SH-SY5Y (cell line): ENCODE measurements around the gene SEC23IP.

Source experiments
- GATA2 ChIP-seq: IDR thresholded peaks from 2 replicates; pipeline ENCODE4 v1.6.1; 2011; ENCODE audit warnings: mild to moderate bottlenecking, low read depth, low read length
- GATA3 ChIP-seq: IDR thresholded peaks from 2 replicates; pipeline ENCODE4 v1.6.1; 2011; ENCODE audit warnings: low read depth, mild to moderate bottlenecking, low read length, moderate library complexity

Gene SEC23IP

DNA sequence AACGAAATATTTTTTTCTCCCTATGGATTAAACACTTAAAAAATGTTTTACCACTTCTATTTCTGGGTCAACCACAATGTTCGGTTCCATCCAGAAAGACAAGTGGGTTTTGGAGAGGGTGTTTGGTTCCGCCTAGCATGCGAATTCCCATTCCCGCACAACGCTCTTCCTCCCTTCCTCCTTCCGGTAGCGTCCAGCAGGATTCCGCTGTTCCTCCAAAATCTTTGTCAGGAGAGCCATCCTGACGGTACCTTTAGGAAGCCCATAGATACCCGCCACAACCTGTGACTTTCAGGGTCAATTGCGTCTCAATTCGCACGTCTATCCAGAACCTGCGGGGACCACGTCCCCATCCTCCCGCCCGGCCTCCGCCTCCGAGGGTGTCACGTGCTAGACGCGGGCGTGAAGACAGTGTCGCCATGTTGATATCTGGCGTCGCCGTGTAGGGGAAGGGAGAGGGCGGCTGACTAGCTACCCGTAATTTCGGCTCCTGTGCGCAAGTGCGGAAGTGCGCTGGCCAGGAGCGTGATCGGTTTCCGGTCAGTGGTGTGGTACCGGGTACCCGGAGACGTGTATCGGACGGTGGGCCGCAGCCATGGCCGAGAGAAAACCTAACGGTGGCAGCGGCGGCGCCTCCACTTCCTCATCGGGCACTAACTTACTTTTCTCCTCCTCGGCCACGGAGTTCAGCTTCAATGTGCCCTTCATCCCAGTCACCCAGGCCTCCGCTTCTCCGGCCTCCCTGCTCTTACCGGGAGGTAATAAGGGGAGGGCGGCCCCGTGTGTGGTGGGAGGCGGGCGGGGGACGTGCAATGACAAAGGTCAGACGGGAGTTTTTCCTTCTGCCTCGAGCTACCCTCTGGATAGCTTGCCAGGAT, at the start of gene SEC23IP:
Gene SEC23IP (plus strand): TSS at position 543 of the 878 bp plus-strand sequence. CDS start 53 bp downstream, at position 596.
- TF ChIP-seq GATA3 (no peak), GATA2 (no peak)

DNA sequence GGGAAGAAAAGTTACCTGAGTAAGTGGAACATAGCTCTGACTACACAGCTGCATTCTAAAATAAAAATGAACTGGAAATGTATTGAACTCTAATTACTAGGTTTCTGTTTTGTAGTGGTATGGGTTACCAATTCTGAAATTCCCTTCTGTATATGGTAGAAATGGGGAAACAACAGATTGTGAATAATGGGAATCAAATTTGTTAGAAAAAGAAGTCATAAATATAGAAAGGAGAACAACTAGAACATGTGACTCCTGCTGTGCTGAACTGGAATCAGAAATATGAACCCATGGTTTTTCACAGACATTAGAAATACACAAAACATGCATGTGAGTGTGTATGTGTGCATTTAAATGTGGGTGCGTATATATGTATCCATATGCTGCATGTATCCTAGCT, 46.9 kb upstream of the SEC23IP start:
- TF ChIP-seq GATA3: no peak

DNA sequence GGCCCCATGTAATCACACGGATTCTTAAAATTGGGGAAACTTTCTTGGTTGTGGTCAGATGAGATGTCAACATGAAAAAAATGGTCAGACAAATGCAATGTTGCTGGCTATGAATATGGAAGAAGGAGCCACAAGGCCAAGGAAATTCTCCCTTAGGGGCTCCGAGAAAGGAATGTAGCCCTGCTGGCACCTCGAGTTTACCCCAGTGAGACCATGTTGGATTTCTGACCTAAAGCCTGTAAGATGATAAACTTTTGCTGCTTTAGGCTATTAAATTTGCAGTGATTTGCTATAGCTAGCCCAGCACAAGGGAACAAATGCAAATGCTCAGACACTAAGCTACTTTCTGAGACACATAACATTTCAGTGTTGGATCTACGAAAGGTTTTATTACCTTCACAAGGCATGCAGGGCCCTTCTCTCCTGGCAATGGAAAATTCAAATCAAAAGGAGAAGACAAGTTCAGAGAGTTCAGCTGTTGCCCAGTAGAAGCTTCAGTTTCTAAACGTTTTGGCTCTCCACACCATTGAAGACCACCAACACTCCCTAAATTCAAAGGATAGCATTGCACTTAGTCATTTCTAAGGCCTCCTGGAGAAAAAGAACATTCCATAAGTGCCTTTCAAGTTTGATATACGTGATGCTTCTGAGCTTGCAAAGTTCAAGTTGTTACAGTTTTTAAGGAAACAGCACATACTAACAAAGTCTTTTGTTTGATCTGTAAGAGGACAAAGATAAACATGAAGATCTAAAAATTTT, 43.3 kb upstream of the SEC23IP start:
- TF ChIP-seq GATA2 (no peak), GATA3 (no peak)

DNA sequence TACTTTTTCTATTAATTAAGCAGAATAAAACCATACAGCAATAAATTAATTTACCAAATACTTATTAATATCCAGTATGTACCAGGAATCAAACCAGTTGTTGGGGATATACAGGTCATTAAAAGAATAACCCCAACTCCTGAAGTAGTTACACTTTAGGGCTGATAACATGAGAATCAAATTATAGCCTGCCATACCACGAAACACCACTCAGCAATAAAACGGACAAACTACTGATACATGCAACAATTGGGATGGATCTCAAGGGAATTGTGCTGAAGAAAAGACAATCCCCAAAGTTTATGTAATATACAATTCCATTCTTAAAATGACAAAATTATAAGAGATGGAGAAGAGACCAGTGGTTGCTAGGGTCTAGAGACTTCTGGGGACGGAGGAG, 42.6 kb upstream of the SEC23IP start:
- TF ChIP-seq GATA2: no peak
- TF ChIP-seq GATA3: no peak

DNA sequence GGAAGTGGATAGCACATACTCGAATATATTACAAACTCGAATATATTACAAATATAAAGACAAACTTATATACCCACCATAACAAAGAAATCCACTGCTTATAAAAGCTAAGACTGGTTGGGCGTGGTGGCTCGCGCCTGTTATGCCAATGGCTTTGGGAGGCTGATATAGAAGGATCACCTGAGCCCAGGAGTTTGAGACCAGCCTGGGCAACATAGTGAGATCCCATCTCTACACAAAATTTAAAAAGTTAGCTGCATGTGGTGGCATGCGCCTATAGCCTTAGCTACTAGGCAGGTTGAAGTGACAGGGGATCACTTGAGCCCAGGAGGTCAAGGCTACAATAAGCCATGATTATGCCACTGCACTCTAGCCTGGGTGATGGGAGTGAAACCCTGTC, 40.3 kb upstream of the SEC23IP start:
- TF ChIP-seq GATA2: no peak
- no peak for TF ChIP-seq GATA3

DNA sequence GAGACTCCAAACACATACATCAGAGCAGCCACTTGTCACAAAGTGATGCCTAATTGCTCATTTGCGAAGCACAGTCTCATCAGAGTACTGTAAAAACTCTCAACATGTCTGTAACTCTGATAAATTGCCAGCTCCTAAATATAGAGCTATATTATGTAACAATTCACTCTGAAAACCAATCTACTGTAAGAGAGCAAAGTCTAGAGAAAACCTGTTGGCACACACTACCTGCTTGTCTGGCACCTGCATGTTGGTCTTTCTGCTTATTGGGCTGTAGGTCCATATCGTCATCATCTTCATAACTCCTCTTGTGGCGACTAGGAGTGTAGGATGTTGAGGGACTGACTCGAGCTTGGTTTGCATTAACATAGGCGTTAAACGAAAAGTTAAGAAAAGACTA, 39.7 kb upstream of the SEC23IP start:
- TF ChIP-seq GATA2 (no peak), GATA3 (no peak)

DNA sequence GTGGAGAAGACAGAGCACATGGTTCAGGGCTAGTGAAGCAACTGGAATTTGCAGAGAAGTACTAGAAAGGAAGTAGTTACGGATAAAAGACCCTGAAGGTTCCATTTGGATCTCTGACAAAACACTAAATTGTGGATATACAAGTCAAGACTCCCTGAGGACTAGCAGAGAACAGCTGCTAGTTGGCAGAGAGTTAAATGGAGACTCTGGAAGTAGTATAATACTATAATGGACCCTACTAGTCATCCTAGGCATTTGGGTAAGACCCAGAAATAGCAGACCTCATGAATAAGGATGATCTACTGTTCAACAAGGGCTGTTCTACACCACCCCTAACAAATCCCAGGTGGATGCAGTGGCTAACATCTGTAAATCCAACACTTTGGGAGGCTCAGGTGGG, 39.0 kb upstream of the SEC23IP start:
- no peak for TF ChIP-seq GATA3
- no peak for TF ChIP-seq GATA2

DNA sequence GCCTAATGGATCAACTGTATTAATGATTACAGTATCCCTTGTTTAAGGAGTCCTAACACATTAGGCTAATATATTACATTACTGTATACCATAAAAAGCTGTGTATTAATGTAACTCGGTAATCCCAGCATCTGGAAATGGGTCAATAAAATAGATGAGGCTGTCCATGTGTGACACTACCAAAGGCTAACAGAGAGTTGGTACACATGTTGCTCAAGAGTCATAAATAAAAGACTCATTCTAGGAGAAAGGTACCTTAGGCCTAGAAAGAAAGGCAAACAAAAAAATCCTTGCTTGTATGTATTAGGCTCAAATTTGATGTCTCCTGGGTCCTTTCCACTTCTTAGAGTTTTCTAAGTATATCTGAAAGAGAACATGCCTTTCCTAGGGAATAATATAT, 34.5 kb upstream of the SEC23IP start:
- TF ChIP-seq GATA2 (no peak), GATA3 (no peak)

DNA sequence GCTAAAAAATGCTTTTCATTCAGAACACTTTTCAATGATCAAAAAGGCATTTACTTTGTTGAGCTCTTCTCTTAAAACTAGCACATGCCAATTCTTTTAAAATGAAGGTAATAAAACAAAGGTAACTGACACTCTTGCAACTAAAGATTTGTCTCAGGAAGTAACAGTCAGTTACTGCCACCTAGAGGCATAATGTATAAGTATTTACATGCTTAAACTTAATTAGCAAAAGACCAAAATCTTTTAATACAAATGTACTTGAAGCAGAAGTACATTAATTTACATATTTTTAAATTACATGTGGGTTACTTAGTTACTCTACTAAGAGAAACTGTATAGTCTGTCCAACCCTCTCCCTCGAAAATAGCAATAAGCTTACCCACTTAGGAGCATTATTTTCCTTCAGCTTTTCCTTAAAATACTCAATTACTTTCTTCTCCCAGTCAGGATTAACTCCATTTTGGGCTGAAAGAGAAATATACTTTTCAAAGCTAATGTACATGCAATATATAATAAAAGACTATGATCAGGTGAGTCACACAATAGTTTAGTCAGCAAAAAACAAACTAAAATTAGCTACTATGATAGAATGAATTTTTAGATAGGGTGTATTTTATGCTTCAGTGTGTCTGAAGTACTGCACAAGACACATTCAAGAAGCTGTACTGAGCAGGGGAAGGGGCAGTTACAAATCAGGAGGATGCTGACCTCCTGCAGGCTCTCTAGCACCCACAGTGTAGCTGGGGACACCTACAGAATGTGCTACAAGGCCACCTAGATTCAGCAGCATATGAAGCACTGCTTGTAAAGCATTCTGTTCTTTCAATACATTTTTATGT, 32.9 kb upstream of the SEC23IP start:
- TF ChIP-seq GATA3: no peak
- no peak for TF ChIP-seq GATA2

DNA sequence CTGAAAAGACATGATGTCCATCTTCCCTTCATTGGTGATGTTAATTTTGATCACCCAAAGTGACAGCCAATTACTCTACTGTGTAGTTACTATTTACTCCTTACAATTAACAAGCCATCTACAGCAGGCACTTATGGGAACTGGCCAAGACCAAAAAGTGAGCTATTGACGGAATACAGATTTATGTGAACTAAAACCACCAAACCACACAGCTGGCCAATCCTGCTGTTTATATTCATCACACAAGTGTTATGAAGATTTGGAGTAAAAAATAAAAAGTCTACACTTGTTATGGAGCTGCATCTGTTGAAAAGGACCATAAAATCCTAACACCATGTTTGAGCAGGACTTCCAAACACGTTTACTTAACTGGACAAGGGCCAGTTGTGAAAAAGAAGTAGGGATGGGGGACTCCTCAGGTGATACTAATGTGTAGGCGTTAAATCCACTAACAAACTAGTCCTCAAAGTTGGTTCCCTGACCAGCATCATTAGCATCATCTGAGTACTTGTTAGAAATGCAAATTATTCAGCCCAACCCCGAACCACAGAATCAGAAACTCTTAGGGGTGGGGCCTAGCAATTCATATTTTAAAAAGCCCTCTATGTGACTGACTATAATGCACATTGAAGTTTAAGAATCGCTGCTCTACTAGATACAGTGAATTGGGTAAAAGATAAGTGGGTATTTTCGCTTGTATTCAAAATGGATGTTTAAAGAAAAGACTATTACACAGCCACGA, 31.5 kb upstream of the SEC23IP start:
- TF ChIP-seq GATA2: no peak
- no peak for TF ChIP-seq GATA3

DNA sequence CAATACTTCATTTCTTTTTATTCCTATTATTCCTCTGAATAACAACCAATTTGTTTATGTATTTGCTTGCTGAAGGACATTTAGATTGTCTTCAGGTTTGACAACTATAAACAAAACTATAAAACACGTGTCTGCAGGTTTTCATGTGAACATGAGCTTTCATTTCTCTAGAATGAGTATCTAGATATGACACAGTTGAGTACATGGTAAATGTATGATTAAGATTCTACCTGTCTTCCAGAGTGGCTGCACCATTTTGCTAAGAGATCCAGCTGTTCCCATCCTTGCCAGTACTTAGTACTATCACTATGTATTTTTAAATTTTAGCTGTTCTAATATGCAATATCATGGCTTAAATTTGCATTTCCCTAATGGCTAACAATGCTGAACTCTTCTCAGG, 30.0 kb upstream of the SEC23IP start:
- TF ChIP-seq GATA2 (no peak), GATA3 (no peak)

DNA sequence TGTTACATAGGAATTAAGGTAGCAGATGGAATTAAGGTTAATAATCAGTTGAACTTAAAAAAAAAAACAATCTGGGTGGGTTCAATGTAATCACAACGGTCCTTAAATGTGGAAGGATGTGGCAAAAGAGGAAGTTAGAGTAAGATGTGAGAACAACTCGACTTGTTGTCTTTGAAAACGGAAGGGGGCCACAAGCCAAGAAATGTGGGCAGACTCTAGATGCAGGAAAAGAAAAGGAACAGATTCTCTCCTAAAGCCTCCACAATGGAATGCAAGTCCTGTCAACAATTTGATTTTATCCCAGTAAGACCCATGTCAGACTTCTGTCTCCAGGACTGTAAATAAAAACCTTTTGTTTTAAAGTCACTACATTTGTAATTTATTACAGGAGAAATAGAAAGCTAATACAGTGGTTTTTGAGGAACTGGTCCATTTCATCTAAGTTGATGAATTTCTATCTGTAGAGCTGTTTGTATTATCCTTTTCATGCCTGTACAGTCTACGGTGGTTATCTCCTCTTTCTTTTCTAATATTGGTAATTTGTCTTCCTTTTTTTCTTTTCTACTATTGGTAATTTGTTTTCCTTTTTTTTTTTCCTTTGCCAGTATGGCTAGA, 28.5 kb upstream of the SEC23IP start:
- no peak for TF ChIP-seq GATA3
- no peak for TF ChIP-seq GATA2

DNA sequence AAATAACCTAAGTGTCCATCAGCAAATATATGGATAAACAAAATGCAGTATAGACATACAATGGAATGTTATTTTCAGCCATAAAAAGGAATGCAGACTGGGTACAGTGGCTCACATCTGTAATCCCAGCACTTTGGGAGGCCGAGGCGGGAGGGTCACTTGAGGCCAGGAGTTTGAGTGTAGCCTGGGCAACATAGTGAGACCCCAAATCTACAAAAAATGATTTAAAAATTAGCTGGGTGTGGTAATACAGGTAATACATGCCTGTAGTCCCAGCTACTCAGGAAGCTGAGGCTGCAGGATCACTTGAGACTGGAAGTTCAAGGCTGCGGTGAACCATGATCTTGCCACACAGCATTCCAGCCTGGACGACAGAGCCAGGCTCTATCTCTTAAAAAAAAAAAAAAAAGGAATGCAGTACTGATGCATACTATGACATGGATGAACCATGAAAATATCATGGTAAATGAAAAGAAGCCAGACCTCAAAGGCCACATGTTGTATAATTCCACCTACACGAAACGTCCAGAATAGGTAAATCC, 26.8 kb upstream of the SEC23IP start:
- no peak for TF ChIP-seq GATA2
- no peak for TF ChIP-seq GATA3

DNA sequence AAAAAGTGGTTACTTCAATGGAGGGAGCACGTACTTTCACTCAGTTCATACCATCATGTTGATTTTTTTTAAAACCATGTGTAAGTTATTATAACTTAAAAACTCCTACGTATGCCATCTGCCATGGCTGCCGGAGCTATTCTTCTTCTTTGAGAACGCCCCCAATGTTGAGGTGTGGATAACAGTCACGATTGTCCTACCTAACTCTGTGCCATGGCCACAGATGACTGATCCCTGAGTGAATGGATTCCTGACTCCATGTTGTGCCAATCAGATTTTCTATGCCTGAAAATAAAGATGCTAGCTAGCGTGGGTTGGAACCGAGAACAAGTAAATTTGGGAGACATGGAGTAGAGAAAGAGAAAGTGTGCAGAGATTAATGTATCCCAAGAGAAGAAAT, 25.2 kb upstream of the SEC23IP start:
- no peak for TF ChIP-seq GATA3
- TF ChIP-seq GATA2: no peak
